HepG2 (cell line): Measurements from ENCODE around the gene GAS2.

Experiments used
- HNF4A ChIP-seq: sonication (generic); formaldehyde crosslinking; IDR thresholded peaks from 2 replicates; pipeline ENCODE4 v1.4.0; 2020; ENCODE audit warnings: missing genetic modification reagents
- SRF ChIP-seq: IDR thresholded peaks from 2 replicates; pipeline ENCODE4 v1.6.1; 2011; ENCODE audit warnings: mild to moderate bottlenecking, low read depth, low read length, moderate library complexity
- ZBTB8A ChIP-seq: sonication (generic); formaldehyde crosslinking; IDR thresholded peaks from 2 replicates; pipeline ENCODE4 v1.4.0; 2020; ENCODE audit warnings: mild to moderate bottlenecking, low read depth, missing genetic modification reagents, borderline replicate concordance
- ZNF768 ChIP-seq: sonication (generic); formaldehyde crosslinking; IDR thresholded peaks from 2 replicates; pipeline ENCODE4 v1.4.0; 2020; ENCODE audit warnings: missing genetic modification reagents

DNA sequence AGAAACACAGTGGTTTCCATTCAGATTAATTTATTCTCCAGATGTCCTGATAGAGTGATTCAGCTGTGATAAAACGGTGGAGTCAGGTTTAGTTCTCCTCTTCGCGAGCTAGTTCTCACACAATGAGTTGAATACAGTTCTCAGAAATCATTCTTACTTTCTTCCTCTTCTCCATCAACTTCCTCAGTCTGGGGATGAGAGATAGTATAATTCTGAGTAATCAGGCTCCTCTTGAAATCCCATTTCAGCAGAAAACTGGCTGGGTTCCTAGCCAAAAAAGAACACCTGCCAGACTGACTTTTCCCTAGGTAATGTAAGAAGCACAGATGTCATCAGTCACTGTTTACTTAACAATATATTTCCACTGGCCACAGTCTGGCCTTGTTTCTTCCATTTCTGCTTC lies 86.5 kb downstream of the GAS2 start:
- TF ChIP-seq HNF4A, result no peak
- TF ChIP-seq ZNF768, result no peak
- no peak for TF ChIP-seq SRF
- no peak for TF ChIP-seq ZBTB8A (CRISPR knock-in tag)
